ENCODE measurements around the gene PLEKHO1.
"Not testable (repeated sequence)": the region's sequence is repeated elsewhere in the genome, so short reads cannot be mapped to it uniquely, and the experiment has no call there.

GRCh38 chr1:150146016-150146415, 3.7 kb upstream of the PLEKHO1 start:
- TF ChIP-seq CTCF (IDR thresholded peaks at IDR 0.05); POLR2AphosphoS5 (IDR thresholded peaks at IDR 0.05); EP300 (IDR thresholded peaks at IDR 0.05); POLR2A (IDR thresholded peaks at IDR 0.05; ENCODE audit: low read depth): not testable (repeated sequence)

All from esophagus muscularis mucosa (tissue), 4 donors.